Choroid plexus epithelial cell (primary cell): ENCODE data around the gene CRYBA4.

Experiments
- DNase-seq: peaks from one replicate; pipeline ENCODE4 v3.0.0-alpha.2; 2010; ENCODE audit warnings: low read depth
- H3K4me3 ChIP-seq: 2 replicates; pipeline ENCODE4 v1.5.1; 2011; ENCODE audit warnings: low read depth, mild to moderate bottlenecking, control low read depth, low read length, moderate library complexity
- TF ChIP-seq, protein P1 (sequence below): conservative IDR thresholded peaks from 2 replicates; pipeline ENCODE4 v1.5.1; 2011; ENCODE audit warnings: low read depth, mild to moderate bottlenecking, control low read depth, inconsistent platforms, low read length, moderate library complexity

CRYBA4 gene

DNA sequence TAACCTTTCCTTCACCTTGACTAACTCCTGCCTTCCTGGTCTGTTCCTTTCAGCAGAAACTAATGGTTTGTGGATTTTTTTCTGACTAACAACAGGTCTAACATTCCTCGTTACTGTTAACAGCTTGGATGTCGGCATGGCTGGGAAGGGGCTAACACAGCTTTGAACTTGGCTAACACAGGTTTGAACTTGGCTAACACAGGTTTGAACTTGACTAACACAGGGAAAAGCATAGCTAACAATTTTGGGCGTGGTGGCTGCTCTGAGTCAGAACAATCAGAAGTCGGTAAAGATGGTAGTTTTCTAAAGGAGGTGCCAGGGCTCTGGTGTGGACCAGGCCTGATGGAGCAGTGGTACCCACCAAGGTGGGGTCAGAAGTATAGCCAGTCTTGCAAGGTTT, 51.7 kb downstream of the CRYBA4 start:
- TF ChIP-seq, protein P1, sequence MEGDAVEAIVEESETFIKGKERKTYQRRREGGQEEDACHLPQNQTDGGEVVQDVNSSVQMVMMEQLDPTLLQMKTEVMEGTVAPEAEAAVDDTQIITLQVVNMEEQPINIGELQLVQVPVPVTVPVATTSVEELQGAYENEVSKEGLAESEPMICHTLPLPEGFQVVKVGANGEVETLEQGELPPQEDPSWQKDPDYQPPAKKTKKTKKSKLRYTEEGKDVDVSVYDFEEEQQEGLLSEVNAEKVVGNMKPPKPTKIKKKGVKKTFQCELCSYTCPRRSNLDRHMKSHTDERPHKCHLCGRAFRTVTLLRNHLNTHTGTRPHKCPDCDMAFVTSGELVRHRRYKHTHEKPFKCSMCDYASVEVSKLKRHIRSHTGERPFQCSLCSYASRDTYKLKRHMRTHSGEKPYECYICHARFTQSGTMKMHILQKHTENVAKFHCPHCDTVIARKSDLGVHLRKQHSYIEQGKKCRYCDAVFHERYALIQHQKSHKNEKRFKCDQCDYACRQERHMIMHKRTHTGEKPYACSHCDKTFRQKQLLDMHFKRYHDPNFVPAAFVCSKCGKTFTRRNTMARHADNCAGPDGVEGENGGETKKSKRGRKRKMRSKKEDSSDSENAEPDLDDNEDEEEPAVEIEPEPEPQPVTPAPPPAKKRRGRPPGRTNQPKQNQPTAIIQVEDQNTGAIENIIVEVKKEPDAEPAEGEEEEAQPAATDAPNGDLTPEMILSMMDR: no peak
- peak; percentile 22 for DNase-seq

DNA sequence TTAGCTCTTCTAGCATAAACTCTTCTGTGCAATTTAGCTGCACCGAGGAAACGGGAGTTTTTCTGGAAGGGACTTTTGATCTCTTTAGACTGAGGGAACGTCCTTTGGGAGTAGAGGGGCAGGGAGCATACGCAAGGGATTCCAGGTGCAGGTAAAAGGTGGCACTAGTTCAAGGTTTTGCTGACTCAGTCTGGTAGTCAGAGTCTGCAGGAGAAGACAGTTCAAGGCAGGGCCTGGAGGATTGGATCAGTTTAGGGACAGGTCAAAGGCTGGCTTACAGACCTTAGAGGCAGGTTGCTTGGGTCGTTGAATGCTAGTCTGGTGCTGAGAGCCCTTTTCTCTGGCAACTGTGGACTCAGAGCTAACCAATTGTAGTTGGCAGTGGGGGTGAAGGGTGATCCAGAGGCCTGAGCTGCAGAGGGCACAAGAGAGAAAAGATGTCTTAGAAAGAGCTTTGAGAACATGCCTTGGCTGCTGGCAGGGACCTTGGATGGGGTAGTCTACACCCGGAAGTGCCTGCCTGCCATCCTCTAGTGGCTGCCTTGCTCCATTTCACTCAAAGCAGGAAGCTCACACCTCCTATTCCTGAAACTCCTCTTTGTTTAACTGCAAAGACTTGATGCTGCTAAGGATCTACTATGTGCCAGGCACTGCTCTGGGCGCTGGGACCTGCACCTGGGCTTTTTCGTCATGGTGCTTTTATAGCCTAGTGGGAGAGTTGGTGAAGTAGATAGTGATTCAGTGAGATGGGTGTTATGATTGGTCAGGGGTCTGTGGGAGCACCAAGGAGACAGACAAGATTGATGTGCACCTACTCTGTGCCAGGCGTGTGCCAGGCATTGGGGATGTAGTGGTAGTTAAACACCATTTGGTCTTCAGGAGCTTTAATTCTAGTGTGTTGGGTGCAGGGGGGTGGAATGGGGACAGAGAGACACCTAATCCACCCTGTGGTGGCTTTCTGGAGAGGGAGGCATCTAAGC, 52.7 kb downstream of the CRYBA4 start:
- H3K4me3 ChIP-seq: no peak overlapping the region
- TF ChIP-seq, protein P1: no peak
- DNase-seq: no peak

More for the DNA sequence above, 51.7 kb downstream of the CRYBA4 start:
- H3K4me3 ChIP-seq: peak overlapping the region; percentile 88

DNA sequence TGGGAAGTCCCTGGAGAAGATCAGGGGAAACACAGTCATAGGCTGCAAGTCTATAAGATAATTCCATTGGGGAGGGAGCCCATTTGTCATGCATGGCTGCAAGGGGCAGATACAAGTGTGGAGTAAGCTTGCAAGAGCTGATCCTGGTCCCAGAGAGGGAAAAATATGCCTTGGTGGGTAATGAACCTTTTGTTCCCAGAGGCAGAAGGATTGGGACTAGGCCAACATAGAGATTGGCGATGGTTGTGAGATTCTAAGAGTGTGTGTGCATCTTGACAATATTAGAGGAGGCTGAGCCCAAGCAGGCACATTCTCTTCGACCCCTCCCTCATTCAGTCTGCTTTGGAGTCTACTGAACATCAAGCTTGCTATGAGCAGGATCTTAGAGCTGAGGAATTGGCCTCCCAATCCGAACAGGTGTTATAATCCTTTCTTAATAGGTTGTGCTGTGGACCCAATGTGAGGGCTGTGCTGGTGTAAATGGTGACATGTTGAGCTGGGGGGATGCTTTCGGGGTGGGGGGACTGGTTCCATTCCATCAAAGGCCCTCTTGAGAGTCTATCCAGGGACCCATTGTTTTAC, 54.0 kb downstream of the CRYBA4 start:
- no peak overlapping the region for H3K4me3 ChIP-seq
- no peak for DNase-seq
- TF ChIP-seq, protein P1: no peak

DNA sequence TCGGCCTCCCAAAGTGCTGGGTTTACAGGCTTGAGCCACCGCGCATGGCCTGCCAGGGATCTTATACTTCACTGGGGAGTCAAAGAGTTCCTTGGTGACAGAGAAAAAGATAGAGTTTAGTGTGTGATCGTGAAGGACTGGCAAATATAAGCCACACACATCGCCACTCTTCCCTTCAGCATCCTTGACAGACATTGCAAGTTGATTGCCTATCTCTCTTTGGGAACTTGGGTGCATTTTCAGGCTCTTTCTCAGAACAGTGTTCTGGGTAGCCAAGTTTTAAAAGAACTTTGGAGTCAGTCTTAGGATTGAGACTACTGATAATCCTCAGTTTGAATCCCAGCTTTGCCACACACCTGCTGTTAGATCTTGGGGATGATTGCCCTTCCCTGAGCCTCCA, 55.5 kb downstream of the CRYBA4 start:
- DNase-seq: no peak
- H3K4me3 ChIP-seq: no peak overlapping the region
- TF ChIP-seq, protein P1: no peak

DNA sequence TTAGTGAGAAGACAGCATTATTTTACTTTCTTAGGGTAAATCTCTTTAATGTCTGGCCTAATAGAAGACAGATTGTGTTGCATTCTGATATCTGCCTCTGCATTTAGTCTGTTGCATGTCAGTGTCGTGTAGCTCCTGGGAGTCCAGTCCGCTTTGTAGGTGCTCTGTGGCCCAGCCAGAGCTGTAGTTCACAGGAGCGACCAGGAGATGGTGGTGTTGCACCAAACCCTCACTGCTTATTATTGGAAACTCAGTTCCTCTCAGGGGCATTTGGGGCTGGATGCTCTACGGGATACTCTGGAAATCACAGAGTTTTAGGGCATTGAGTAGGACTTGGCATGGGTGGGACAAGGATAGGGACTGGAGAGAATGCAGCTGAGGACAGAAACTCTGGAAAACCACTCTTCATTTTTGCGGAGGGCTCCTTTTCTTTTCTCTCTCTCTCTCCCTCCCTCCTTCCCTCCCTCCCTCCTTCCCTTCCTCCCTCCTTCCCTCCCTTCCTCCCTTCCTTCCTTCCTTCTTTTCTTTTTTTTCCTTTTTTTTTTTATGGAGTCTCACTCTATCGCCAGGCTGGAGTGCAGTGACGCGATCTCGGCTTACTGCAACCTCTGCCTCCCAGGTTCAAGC, 57.4 kb downstream of the CRYBA4 start:
- DNase-seq: peak; percentile 85
- H3K4me3 ChIP-seq: no peak overlapping the region
- TF ChIP-seq, protein P1: peak; percentile 98
